ENCODE results near the gene NR2C2. TPM values are rescaled to one million over a fixed set of nuclear protein-coding genes. Genes with fewer than 3 reads are reported as not detected.
A peak's percentile ranks its signal among the peaks of the same experiment; 100 is the strongest.

NR2C2 gene
- total and polyA plus RNA-seq, 9 of the 15 experiments (the other 6 are each of a cell fraction or from before 2014, with no cell fraction given) = 6.1 to 33.0 (median 14.6) TPM

GRCh38 chr3:14923476-14923875 is 23.9 kb upstream of the NR2C2 start (continued):
- TF ChIP-seq E2F1 (CRISPR knock-in tag; IDR thresholded peaks at IDR 0.05) = no peak
- TF ChIP-seq ZNF778 (CRISPR knock-in tag; IDR thresholded peaks at IDR 0.05) = no peak
- no peak for TF ChIP-seq PML (IDR thresholded peaks at IDR 0.05; ENCODE audit: low read length)
- no peak for TF ChIP-seq PPARD (CRISPR knock-in tag; IDR thresholded peaks at IDR 0.05)

DNA sequence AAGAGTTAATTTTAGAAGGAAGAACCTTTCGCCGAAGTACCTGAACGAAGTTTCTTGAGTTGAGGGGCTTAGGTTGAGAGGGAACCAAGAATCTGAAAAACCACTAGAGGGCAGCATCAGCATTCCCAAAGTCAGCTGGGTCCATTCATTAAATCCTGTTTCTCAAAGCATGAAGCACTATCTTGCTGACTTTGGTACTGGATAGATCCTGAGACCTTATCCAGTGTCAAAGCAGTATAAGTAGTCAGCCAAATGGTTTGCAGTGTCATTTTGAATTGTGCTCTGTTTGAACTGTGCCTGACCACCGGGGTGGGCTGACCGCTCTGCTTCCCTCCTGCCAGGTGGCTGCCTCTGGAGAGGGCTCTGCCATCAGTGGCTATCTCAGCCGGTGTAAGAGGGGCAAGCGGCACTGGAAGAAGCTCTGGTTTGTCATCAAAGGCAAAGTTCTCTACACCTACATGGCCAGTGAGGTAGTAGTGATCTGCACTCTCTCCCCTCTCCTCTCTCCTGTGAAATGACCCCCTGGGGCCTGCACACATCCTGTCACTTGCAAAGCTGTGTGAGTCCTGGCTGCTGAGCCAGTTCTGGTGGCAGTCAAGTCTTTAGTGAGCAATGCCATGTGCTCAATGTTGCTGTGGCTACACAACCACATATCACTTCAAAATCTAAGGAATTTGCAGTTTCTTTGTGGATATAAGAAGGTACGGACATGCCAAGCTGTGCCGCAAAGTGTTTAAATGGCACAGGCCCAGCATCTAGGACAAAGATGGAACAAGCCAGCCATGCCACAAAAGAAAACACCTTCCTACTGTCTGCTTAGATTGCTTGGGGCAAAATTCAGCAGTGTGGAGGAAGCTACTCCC is 21.4 kb upstream of the NR2C2 start:
- Histone ChIP-seq H3K27me3 (ENCODE audit: control insufficient read depth in 2 of 2, insufficient read depth in 2 of 2, low read length in 2 of 2) (peaks cover 26 to 33% of the 10 kb centered on the region in 2 experiments), H3K79me2 (ENCODE audit: control insufficient read depth, insufficient read depth, low read length) (no peaks in the 10 kb centered on the region), H3K9me1 (ENCODE audit: control insufficient read depth, insufficient read depth, low read length) (no peaks in the 10 kb centered on the region), H3K27ac (ENCODE audit: extremely low read depth, low read depth, low read length) (no peak overlapping the region), H3K36me3 (ENCODE audit: control insufficient read depth, insufficient read depth, low read length) (no peaks in the 10 kb centered on the region), H3K9me3 (replicated peaks; ENCODE audit: control insufficient read depth, insufficient read depth, low read depth, low read length) (no peaks in the 10 kb centered on the region), H4K20me1 (replicated peaks; ENCODE audit: control insufficient read depth, insufficient read depth, low read length) (peaks cover 5% of the 10 kb centered on the region; the same call in 1 of the 2 replicates), H3K4me3 (no peak overlapping the region), H3K4me2 (ENCODE audit: insufficient read depth, low read length) (no peak overlapping the region), H2AFZ (ENCODE audit: low read depth, low read length) (peak overlapping the region; percentile 52; the same call in 1 of the 2 replicates), H3K9ac (ENCODE audit: insufficient read depth in 1 of 2, low read depth in 2 of 2, low read length in 2 of 2) (no peak overlapping the region), H3K4me1 (replicated peaks in 1 of 2; ENCODE audit: control insufficient read depth in 2 of 2, insufficient read depth in 2 of 2, low read length in 2 of 2) (peaks cover 0 to 3% of the 10 kb centered on the region in 2 experiments; a peak in 2 of 5 replicates)
- in situ Hi-C loops (cut with MboI) (no loop called here), intact Hi-C loops (cut with micrococcal nuclease) (loop anchor here (1.0 to 10.0 kb wide), 7 partner anchors 113 to 631 kb away; partner anchors contain the start of genes CAPN7 and RBSN)
- ATAC-seq (peak; percentile 82), FAIRE-seq (peak; percentile 94), DNase-seq (ENCODE audit: extremely low read depth in 1 of 4, low spot score in 3 of 4) (peak; percentile 59 to 82 (median 68))
- POLR2A ChIA-PET = interaction anchor here (0.6 to 1.1 kb wide), 7 partner anchors 18 to 449 kb away, joined by 3 to 4 read pairs (median 3); partner anchors contain the start of gene MRPS25
- CTCF ChIA-PET (ENCODE audit: low intra/inter-chr PET ratio) = interaction anchor here (0.7 to 1.0 kb wide), 3 partner anchors 130 to 276 kb away, joined by 3 read pairs; no protein-coding TSS in a partner anchor
- no TSS peak for BruUV-seq (replicated peaks)
- 44% methylated on average over 9 of the region's 9 CpGs for WGBS (ENCODE audit: insufficient coverage, low coverage, missing lambda C conversion rate)
- no peak for TF ChIP-seq AFF1 (IDR thresholded peaks at IDR 0.05; ENCODE audit: low read depth in 1 of 2, partially characterized antibody in 2 of 2)
- TF ChIP-seq NR2C1 (IDR thresholded peaks at IDR 0.05) = no peak
- TF ChIP-seq NR2C1 (tag; IDR thresholded peaks at IDR 0.05) = no peak
- TF ChIP-seq DACH1 (IDR thresholded peaks at IDR 0.05; ENCODE audit: partially characterized antibody) = peak; percentile 48
- TF ChIP-seq BRCA1 (IDR thresholded peaks at IDR 0.05) = no peak
- 0 out of 2 replicates have a peak, but pooled peaks have one; percentile 79 for TF ChIP-seq BRCA1 (CRISPR knock-in tag; IDR thresholded peaks at IDR 0.05)
- peak; percentile 73 for TF ChIP-seq SMC3 (conservative IDR thresholded peaks at IDR 0.05; ENCODE audit: insufficient read depth, low read depth, low read length)
- TF ChIP-seq STAG1 (CRISPR knock-in tag; IDR thresholded peaks at IDR 0.05; ENCODE audit: borderline replicate concordance) = peak; percentile 35; the same call in 1 of the 2 replicates
